GM12864 (cell line): ENCODE data around the gene PRC1.
A peak's percentile ranks its signal among the peaks of the same experiment; 100 is the strongest.

ENCODE experiments used
- DNase-seq: peaks from one replicate; pipeline ENCODE4 v3.0.0-alpha.2; 2011; ENCODE audit warnings: low read depth
- H3K4me3 ChIP-seq: 2 replicates; pipeline ENCODE4 v1.5.1; 2011; ENCODE audit warnings: mild to moderate bottlenecking, low read depth, low read length, control low read depth
- CTCF ChIP-seq: IDR thresholded peaks from 2 replicates; pipeline ENCODE4 v1.5.1; 2011; ENCODE audit warnings: low read depth, mild to moderate bottlenecking, moderate library complexity, low read length, control low read depth, inconsistent platforms; ENCODE audit errors: missing control alignments

Gene PRC1

GRCh38 chr15:91007266-91007665 is 12.9 kb upstream of the PRC1 start:
- DNase-seq, result no peak
- TF ChIP-seq CTCF, result no peak
- no peak overlapping the region for H3K4me3 ChIP-seq

GRCh38 chr15:91001209-91001608 is 6.9 kb upstream of the PRC1 start:
- no peak for TF ChIP-seq CTCF
- no peak overlapping the region for H3K4me3 ChIP-seq
- DNase-seq, result no peak

DNA sequence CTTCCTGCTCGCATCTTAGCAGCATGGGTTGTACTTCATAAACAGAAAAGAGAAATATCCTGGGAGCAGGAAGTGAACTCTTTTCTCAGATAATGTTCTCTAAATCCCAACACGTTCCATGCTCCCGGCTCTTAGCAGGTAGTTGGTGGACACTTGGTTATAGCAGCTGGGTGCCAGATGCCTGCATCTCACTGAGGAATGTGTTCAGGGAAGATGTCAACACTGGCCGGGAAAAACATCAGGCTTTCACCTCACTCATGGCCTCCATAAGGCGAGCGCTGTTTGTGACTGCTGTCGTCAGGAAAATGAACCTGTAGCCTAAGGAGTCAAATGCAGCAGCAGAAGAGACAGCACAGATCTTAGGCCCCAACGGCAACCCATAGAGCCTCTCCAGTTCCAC is 4.4 kb upstream of the PRC1 start:
- no peak overlapping the region for H3K4me3 ChIP-seq
- TF ChIP-seq CTCF, result no peak
- DNase-seq, result no peak

- no peak for TF ChIP-seq CTCF
- peak overlapping the region; percentile 100 for H3K4me3 ChIP-seq
- DNase-seq, result no peak
Observed at GRCh38 chr15:90994059-90994416, 297 bp downstream of the PRC1 start.

DNA sequence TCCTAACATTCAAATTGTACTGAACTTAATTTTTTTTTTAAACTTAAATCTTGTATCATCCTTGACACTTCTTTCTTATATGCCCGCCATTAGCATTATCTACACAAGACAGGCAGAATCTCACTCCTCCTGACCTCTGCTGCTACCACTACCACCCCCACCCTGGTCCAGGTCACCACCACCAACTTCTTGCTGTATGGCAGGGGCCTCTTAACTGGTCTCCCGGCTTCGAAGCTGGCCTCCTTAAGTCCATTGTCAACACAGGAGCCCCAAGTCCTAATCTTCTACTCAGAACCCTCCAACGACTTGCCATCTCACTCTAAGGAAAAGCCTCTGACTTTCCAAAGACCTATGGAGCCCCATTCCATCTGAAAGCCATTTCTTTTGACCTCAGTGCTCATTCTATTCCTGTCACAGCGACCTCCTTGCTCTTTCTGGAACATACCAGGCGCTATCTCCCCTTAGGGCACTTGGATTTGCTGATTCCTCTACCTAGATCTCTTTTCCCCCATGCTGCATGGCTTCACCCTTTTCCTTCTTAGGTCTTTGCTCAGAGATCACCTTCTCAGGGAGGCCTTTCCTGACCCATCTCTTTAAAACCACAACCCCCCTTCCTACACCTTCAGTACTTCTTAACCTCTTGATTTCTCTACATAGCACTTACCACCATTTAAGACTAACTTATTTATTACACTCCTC is 2.6 kb downstream of the PRC1 start:
- no peak overlapping the region; the same call in 1 of the 2 replicates for H3K4me3 ChIP-seq
- DNase-seq, result no peak
- no peak for TF ChIP-seq CTCF

- no peak for TF ChIP-seq CTCF
- H3K4me3 ChIP-seq, result no peak overlapping the region
- DNase-seq, result no peak
Observed at GRCh38 chr15:90990446-90990845, 3.9 kb downstream of the PRC1 start.
